Stimulated activated CD4-positive, alpha-beta T cell treated with anti-CD3 and anti-CD28 coated beads, Interleukin-4, amount 100 ng/mL, for 48 hours (primary cell): ENCODE results near the gene PRKCZ.

Experiments
- DNase-seq, 2 donors: peaks; one replicate each; pipeline ENCODE4 v3.0.0-alpha.2; 2020; ENCODE audit warnings: low read depth in 2 of 2

Gene PRKCZ

GRCh38 chr1:2156866-2157265 lies 106.7 kb downstream of the PRKCZ start:
- no peak for DNase-seq

GRCh38 chr1:2157856-2158255 lies 107.6 kb downstream of the PRKCZ start:
- DNase-seq, result no peak

GRCh38 chr1:2158272-2158671 lies 108.1 kb downstream of the PRKCZ start:
- DNase-seq, result no peak

- no peak for DNase-seq
Measured at GRCh38 chr1:2159124-2159523, 108.9 kb downstream of the PRKCZ start.

GRCh38 chr1:2160451-2161300 lies 110.5 kb downstream of the PRKCZ start:
- DNase-seq, result no peak

GRCh38 chr1:2163205-2163604 lies 113.0 kb downstream of the PRKCZ start:
- DNase-seq, result no peak

GRCh38 chr1:2165646-2166045 lies 115.4 kb downstream of the PRKCZ start:
- no peak for DNase-seq

- DNase-seq, result no peak
Measured at GRCh38 chr1:2166254-2166653, 116.0 kb downstream of the PRKCZ start.

GRCh38 chr1:2166695-2167094 lies 116.5 kb downstream of the PRKCZ start:
- DNase-seq, result no peak

- DNase-seq, result no peak
Measured at GRCh38 chr1:2168090-2168489, 117.9 kb downstream of the PRKCZ start.

GRCh38 chr1:2168535-2168934 lies 118.3 kb downstream of the PRKCZ start:
- no peak for DNase-seq

GRCh38 chr1:2169200-2169836 lies 119.1 kb downstream of the PRKCZ start:
- no peak for DNase-seq

GRCh38 chr1:2170211-2170610 lies 120.0 kb downstream of the PRKCZ start:
- DNase-seq, result no peak

GRCh38 chr1:2172012-2172411 lies 121.8 kb downstream of the PRKCZ start:
- DNase-seq, result no peak

GRCh38 chr1:2172551-2173146 lies 122.4 kb downstream of the PRKCZ start:
- DNase-seq, result no peak

GRCh38 chr1:2173546-2174347 lies 123.5 kb downstream of the PRKCZ start:
- no peak for DNase-seq

GRCh38 chr1:2174348-2175054 lies 124.3 kb downstream of the PRKCZ start:
- DNase-seq, result peak in 1 of 2 donors; percentile 34

- DNase-seq, result no peak
Measured at GRCh38 chr1:2175055-2175414, 124.8 kb downstream of the PRKCZ start.

GRCh38 chr1:2175681-2176454 lies 125.7 kb downstream of the PRKCZ start:
- DNase-seq, result no peak

- DNase-seq, result no peak
Measured at GRCh38 chr1:2176615-2177014, 126.4 kb downstream of the PRKCZ start.

GRCh38 chr1:2177541-2177940 lies 127.3 kb downstream of the PRKCZ start:
- no peak for DNase-seq
